SKM-1 treated with dmso at 0.1 percent for 144 hours (cell line): ENCODE measurements around the gene MYMX.
"Not testable (repeated sequence)": the region's sequence is repeated elsewhere in the genome, so short reads cannot be mapped to it uniquely, and the experiment has no call there.

Source experiments
- DNase-seq: peaks from one replicate; lab custom pipeline; 2025; ENCODE audit not compliant: unreplicated experiment; lab: John Stamatoyannopoulos, UW

Gene MYMX

DNA sequence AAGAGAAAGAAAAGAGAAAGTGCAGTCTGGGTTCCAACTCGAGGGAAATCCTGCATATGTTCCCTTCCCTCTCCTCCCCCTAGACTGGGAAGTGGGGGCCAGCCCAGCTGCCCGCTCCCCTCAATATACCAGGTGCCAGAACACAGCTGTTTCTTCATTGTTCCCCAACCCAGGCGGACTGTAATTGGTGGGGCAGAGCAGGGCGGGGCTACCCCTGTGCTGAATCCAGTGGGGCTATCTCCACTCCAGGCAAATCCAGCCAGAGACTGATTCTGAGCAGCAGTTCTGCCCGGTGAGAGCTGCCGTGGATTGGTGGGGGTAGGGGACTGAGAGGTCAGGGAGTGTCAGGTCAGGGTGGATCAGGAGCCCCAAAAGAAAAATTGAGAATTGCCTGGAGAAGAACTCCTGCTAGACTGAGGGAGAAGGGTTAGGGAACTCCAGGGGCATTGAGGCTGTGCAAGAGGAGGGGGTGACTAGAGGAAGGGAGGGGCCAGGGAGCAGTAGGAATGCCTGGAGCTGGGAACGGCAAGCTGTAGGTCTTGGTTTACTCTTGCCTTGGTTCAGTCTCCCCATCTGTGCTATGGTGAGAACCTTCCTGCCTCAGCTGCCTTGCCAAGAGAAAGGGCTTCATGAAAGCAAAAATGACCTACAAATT, at the start of gene MYMX:
TSS of gene MYMX (plus strand) at position 250 of the 655 bp plus-strand sequence. CDS start 546 bp downstream, outside the sequence.
- no peak for DNase-seq

DNA sequence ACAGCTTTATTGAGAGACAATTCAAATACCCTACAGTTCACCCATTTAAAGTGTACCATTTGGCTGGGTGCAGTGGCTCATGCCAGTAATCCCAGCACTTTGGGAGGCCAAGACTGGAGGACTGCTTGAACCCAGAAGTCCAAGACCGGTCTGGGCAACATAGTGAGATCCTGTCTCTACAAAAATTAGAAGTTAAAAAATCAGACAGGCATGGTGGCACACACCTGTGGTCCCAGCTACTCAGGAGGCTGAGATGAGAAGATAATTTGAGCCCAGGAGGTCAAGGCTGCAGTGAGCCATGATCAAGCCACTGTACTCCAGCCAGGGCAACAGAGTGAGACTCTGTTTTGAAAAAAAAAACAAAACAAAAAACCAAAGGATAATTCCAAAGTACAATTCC, 49.2 kb upstream of the MYMX start:
- DNase-seq, result no peak

DNA sequence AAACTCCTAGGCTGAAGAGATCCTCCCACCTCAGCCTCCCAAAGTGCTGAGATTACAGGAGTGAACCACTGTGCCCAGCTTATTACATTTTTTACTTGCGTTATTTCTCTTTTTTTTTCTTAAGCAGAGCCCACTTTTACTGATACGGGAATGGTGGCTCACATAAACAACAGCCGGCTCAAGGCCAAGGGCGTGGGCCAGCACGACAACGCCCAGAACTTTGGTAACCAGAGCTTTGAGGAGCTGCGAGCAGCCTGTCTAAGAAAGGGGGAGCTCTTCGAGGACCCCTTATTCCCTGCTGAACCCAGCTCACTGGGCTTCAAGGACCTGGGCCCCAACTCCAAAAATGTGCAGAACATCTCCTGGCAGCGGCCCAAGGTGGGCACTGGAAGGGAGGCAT, 47.6 kb upstream of the MYMX start:
- no peak for DNase-seq

DNA sequence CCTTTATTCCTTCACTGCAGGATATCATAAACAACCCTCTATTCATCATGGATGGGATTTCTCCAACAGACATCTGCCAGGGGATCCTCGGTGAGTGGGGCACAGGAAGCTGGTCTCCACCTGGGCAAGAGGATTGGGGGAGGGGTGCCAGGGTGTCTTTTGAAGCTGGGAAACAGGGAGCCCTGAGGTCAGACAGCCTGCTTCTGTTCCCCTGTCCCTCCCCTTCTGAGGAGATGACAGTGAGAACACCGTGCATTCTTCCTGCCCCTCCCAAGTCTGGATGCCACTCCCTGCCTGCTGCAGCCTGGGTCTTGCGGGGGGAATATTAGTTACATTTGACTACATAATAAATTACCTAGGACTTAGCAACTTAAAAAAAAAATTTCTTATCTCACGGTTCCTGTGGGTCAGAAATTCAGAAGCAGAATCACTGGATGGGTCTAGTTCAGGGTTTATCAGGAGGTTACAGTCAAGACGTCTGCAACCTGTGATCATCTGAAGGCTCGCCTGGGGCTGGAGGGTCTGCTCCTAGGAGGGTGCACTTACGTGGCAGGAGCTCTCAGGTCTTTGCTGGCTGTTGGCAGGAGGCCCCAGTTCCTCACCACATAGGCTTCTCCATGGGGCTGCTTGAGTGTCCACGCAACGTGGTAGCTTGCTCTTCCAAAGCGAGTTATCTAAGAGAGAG, 46.7 kb upstream of the MYMX start:
- DNase-seq, result no peak

DNA sequence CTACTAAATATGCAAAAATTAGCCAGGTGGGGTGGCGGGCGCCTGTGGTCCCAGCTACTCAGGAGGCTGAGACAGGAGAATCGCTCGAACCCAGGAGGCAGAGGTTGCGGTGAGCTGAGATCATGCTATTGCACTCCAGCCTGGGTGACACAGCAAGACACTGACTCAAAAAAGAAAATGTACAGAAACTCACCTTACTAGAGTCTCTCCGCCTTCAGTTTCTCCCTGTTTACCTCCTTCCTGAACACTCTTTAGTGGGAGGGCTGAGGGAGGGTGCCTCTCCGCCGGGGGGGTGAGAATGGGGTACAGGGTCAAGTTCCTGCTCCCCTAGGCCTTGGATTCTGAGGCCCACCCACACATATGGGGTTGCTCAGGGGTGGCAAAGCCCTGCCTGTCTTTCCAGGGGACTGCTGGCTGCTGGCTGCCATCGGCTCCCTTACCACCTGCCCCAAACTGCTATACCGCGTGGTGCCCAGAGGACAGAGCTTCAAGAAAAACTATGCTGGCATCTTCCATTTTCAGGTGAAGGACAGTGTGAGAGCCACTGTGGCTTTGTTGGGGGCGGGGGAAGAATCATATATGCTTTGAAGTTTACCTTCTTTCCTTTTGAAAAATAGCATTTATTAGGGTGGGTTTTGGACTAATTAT, 44.7 kb upstream of the MYMX start:
- DNase-seq, result no peak

DNA sequence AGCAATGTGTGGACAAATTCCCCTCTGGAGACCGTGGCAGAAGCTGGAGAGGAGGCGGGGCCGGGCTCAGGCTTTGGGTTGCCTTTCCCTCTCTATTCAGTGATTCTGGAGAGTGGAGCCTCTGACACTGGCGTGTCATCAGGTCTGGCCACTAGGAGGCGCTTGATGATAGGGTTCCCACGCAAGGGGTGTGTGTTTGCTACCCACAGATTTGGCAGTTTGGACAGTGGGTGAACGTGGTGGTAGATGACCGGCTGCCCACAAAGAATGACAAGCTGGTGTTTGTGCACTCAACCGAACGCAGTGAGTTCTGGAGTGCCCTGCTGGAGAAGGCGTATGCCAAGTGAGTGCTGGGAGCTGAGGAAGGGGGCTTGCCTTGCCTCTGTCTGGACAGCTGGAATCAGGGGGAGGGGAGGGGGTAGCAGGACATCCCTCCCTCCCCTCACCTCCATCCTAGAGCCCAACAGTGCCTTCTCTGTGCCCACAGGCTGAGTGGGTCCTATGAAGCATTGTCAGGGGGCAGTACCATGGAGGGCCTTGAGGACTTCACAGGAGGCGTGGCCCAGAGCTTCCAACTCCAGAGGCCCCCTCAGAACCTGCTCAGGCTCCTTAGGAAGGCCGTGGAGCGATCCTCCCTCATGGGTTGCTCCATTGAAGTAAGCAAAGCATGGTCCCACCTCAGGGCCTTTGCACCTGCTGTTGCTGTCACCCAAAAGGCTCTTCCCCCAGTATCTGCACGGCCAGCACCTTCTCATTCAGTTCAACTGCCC, 43.8 kb upstream of the MYMX start:
- DNase-seq, result peak; percentile 73

DNA sequence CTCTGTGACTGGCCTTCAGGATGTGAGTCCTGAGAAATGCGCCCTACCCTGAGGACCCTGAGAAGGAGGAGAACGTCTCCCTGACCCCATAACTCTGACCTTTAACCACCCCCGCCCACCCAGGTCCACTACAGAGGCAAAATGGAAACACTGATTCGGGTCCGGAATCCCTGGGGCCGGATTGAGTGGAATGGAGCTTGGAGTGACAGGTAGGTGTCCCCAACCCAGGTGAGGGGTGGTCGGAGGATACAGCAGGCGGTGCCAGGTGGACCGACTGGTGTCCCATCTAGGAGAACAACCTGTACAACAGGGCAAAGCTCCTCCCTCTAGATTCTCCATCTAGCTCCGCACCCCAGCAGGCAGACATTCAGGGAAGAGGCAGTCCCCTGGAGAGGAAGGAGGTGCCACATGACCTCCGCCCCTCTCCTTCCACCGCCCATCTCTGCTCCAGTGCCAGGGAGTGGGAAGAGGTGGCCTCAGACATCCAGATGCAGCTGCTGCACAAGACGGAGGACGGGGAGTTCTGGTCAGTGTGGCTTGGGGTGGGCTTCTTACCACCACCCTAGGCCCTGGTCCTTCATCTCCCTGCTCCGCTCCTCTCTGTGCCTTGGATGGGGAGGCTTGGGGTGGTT, 40.5 kb upstream of the MYMX start:
- DNase-seq, result no peak

DNA sequence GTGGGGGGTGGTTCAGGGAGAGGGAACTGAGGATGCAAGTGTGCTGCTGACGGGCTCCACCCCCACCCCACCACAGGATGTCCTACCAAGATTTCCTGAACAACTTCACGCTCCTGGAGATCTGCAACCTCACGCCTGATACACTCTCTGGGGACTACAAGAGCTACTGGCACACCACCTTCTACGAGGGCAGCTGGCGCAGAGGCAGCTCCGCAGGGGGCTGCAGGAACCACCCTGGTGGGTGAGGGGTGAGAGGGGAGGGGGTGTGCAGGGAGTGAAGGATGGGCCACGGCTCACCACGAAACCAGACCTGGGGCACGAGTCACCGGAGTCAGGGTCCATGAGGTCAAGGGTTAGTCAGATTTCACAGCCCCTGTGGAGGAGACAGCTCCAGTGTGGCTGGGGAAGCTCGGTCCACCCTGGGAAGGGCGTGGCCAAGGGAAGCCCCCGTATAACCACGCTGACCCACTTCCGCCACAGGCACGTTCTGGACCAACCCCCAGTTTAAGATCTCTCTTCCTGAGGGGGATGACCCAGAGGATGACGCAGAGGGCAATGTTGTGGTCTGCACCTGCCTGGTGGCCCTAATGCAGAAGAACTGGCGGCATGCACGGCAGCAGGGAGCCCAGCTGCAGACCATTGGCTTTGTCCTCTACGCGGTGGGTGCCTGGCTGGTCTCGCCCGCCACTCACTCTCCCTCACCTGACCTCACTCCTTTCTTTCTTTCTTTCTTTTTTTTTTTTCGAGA, 39.8 kb upstream of the MYMX start:
- no peak for DNase-seq

DNA sequence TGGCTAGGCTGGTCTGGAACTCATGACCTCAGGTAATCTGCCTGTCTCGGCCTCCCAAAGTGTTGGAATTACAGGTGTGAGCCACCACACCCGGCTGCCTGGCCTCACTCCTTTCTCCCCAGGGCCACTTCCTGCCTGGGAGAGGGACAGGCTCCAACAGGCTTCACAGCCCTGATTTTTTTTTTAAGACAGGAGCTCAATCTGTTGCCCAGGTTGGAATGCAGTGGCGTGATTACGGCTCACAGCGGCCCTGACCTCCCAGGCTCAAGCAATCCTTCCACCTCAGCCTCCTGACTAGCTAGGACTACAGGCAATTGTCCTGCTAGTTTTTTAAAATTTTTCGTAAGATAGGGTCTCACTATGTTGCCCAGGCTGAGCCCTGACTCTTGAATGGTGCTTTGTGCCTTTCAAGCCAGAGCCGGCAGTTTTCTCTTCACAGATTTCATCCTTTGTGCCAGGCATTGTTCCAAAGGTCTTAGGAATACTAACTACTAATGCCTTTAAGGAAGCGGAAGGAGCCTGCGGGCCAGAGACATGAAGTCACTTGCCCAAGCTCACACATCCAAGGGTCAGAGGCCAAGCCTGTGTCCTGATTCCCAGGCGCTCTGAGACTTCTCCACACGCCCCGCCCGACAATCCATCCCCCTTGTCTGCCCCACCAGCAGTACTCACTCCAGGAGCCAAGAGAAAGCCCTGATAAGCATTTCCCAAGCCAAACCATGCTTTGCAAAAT, 38.9 kb upstream of the MYMX start:
- DNase-seq, result no peak

DNA sequence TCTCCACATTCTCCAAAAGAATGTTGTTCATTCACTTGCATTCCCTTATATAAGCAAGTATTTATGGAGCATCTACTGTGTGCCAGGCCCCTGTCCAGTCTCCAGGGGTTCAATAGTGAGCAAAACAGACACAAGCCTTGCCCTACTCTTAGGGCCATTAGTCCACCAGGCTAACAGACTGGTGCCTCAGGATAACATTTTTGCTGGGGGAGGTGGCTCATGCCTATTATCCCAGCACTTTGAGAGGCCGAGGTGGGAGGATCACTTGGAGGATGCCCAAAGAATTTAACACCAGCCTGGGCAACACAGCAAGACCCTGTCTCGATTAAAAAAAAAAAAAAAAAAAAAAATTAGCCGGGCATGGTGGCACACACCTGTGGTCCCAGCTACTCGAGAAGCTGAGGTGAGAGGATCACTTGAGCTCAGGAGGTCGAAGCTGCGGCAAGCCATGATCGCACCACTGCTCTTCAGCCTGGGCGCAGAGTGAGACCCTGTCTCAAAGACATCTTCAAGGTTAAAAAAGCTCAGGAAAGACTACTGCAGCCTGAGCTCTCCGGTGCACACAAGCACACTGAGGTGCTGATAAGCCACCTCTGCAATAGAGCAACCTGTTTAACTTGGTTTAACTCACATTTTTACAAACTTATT, 38.2 kb upstream of the MYMX start:
- no peak for DNase-seq

DNA sequence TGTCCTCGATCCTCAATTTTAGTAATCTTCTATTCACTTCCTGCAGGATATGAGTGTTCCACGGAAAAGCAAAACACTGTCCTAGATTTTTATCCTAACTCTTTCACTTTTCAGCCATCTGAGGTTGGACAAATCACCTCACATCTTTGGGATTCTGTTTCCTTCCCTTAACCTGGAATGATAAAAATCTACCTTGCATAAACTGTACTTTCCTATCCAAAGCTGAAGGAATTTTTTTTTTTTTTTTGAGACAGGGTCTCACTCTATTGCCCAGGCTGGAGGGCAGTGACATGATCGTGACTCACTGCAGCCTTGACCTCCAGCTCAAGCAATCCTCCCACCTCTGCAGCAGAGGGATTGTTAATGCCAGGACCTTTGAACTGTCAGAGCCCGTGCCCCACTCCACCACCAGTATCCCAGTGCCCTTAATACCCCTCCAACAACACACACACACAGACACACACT, 37.6 kb upstream of the MYMX start:
- no peak for DNase-seq

DNA sequence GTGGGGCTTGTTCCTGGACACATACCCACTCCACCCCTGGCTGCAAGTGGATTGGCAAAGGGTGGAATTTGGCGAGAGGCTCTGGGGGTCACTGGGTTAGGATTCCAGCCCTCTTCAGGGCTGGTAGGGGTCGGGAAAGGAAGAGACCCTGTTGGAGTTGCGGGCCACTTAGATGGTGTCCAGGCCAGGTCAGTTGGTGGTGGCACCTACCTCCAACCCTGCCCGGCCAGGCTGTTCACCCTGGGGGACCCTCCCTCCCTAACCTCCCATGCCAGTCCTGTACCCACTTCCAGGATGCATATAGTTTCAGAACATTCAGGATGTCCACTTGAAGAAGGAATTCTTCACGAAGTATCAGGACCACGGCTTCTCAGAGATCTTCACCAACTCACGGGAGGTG, 37.1 kb upstream of the MYMX start:
- DNase-seq, result no peak

DNA sequence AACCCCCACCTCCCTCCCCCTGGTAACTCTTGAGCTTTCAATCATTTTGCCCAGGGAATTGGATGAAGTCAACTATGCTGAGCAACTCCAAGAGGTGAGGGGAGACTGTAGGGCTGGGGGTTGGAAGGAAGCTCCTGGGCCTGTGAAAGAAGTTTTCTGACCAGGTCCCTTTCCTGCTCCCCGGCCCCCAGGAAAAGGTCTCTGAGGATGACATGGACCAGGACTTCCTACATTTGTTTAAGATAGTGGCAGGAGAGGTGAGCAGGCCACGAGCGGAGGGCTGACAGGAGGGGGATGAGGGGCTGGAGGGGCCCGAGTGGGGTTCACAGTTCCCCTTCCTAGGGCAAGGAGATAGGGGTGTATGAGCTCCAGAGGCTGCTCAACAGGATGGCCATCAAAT, 36.3 kb upstream of the MYMX start:
- DNase-seq, result no peak

DNA sequence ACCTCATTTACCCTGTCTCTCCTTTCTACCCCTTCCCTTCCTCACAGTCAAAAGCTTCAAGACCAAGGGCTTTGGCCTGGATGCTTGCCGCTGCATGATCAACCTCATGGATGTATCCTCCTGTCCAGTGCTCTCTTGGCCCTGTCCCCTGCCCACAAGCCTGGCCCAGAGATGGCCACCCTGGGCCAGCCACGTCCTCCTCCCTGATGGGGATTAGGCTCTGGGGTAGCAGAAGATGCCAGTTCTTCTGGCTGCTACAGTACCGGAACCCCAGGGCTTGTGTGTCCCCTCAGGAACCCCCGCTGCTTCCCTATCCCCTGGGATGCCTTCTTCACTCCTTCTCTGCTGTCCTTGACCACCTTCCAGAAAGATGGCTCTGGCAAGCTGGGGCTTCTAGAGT, 35.8 kb upstream of the MYMX start:
- no peak for DNase-seq

DNA sequence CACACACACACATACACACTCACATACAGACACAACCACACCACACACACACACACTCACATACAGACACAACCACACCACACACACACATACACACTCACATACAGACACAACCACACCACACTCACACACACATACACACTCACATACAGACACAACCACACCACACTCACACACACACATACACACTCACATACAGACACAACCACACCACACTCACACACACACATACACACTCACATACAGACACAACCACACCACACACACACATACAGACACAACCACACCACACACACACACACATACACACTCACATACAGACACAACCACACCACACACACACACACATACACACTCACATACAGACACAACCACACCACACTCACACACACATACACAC, 34.9 kb upstream of the MYMX start:
- not testable (repeated sequence) for DNase-seq

DNA sequence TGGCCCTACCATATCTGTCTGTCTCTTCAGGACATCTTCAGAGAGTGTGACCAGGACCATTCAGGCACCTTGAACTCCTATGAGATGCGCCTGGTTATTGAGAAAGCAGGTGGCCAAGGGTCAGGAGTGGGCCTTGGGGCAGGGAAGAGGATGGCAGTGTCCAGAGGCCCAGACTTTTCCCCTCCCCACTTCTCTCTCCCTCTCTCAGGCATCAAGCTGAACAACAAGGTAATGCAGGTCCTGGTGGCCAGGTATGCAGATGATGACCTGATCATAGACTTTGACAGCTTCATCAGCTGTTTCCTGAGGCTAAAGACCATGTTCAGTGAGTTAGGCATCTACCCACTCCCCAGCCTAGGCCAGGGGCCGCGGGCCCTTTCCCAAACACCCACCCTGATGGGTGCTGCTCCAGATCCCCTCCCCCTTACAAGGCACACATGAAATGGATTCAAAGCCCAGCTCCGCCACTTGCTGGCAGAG, 33.8 kb upstream of the MYMX start:
- no peak for DNase-seq

DNA sequence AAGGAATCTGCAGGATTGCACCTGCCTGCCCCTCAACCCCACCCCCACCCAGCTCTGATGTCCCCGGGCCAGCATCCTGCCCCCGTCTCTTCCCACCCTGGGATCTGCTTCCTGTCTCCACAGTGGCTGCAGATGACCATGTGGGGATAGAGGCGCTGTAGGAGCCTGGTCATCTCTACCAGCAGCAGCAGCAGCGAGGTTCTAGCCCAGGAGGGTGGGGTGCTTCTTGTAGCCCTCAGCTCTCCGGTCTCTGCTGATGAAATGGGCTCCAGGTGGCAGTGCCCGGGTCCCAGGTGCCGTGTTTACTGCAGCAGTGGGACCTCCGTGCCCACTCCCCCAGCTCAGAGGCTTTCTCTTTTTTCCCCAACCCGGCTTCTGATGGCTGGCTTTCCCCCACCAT, 32.9 kb upstream of the MYMX start:
- no peak for DNase-seq

DNA sequence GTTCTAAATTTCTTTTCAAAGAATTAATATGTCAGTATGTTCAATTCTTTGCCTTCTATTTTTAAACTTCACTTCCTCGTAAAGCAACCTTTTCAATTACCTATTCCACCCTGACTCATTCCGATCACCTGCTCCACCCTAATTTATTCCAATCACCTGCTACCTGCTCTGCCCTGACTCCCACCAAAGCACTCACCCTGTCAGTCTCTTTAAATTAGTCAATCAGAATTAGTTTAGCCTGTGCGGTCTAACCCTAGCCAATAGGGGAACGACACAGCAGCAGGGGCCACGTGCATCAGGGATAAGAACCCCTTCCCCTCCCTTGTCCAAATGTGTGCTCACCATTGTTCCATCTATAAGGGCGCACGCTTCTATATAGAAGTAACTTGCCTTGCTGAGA, 31.4 kb upstream of the MYMX start:
- DNase-seq, result not testable (repeated sequence)
